ENCODE results near the gene CEND1. TPM values are rescaled to one million over a fixed set of nuclear protein-coding genes. Genes with fewer than 3 reads are reported as not detected.
A peak's percentile ranks its signal among the peaks of the same experiment; 100 is the strongest.

CEND1 gene
- total RNA-seq, 2 donors from 2014 or later = 0.35 to 0.40 TPM

GRCh38 chr11:797296-798092, 7.6 kb upstream of the CEND1 start:
- no peak for TF ChIP-seq CTCF (IDR thresholded peaks at IDR 0.05)
- H3K36me3 ChIP-seq = no peaks in the 10 kb centered on the region
- intact Hi-C loops (cut with DNase I) = no loop called here

GRCh38 chr11:796565-797295, 6.8 kb upstream of the CEND1 start:
- peak; percentile 62 for DNase-seq
- Histone ChIP-seq H3K9me3 (no peaks in the 10 kb centered on the region), H3K36me3 (no peaks in the 10 kb centered on the region), H3K27ac (peak overlapping the region; percentile 80), H3K4me3 (peak overlapping the region; percentile 92), H3K27me3 (no peaks in the 10 kb centered on the region), H3K4me1 (peaks cover 7% of the 10 kb centered on the region), H3K9ac (ENCODE audit: low read depth in 2 of 2, low read length in 2 of 2) (peak overlapping the region; percentile 75 to 86)
- TF ChIP-seq CTCF (IDR thresholded peaks at IDR 0.05) = no peak
- intact Hi-C loops (cut with DNase I) = no loop called here

More at GRCh38 chr11:797296-798092, 7.6 kb upstream of the CEND1 start:
- H3K9me3 ChIP-seq = no peaks in the 10 kb centered on the region
- H3K9ac ChIP-seq (ENCODE audit: low read depth in 2 of 2, low read length in 2 of 2) = peak overlapping the region; percentile 75 to 86
- H3K4me3 ChIP-seq = peak overlapping the region; percentile 92
- no peaks in the 10 kb centered on the region for H3K27me3 ChIP-seq
- peaks cover 7% of the 10 kb centered on the region for H3K4me1 ChIP-seq
- DNase-seq = peak; percentile 84
- H3K27ac ChIP-seq = peak overlapping the region; percentile 80

- peak overlapping the region; percentile 85 to 86 for H3K9ac ChIP-seq (ENCODE audit: low read depth in 2 of 2, low read length in 2 of 2)
- H3K4me1 ChIP-seq = peaks cover 7% of the 10 kb centered on the region
- no peaks in the 10 kb centered on the region for H3K36me3 ChIP-seq
- H3K4me3 ChIP-seq = peak overlapping the region; percentile 92
- peak overlapping the region; percentile 80 for H3K27ac ChIP-seq
- H3K9me3 ChIP-seq = no peaks in the 10 kb centered on the region
- TF ChIP-seq CTCF (IDR thresholded peaks at IDR 0.05) = no peak
- no peaks in the 10 kb centered on the region for H3K27me3 ChIP-seq
- intact Hi-C loops (cut with DNase I) = no loop called here
- DNase-seq = peak; percentile 78
Measured at GRCh38 chr11:795634-796564, 6.0 kb upstream of the CEND1 start.

- H3K4me3 ChIP-seq = peak overlapping the region; percentile 92
- H3K36me3 ChIP-seq = no peaks in the 10 kb centered on the region
- intact Hi-C loops (cut with DNase I) = no loop called here
- peaks cover 7% of the 10 kb centered on the region for H3K4me1 ChIP-seq
- H3K9ac ChIP-seq (ENCODE audit: low read depth in 2 of 2, low read length in 2 of 2) = peak overlapping the region; percentile 43 to 85
- peak overlapping the region; percentile 80 for H3K27ac ChIP-seq
- no peaks in the 10 kb centered on the region for H3K9me3 ChIP-seq
- no peak for TF ChIP-seq CTCF (IDR thresholded peaks at IDR 0.05)
- peaks cover under 1% of the 10 kb centered on the region for H3K27me3 ChIP-seq
- DNase-seq = peak; percentile 66
Measured at GRCh38 chr11:794766-795633, 5.1 kb upstream of the CEND1 start.

All from colonic mucosa (tissue), 4 donors.